Motor neuron (in vitro differentiated cells): ENCODE data around the gene ZNF799. TPM values are rescaled to one million over a fixed set of nuclear protein-coding genes. Genes with fewer than 3 reads are reported as not detected.
"Not testable (repeated sequence)": the region's sequence is repeated elsewhere in the genome, so short reads cannot be mapped to it uniquely, and the experiment has no call there.

Source experiments
- ATAC-seq, 8 experiments: fragments of 200-7000 bp; cut with Tn5 transposase; replicated peaks in 6 of 8; 2 replicates each; pipeline ENCODE4 v1.8.0; 2021; ENCODE audit warnings: mild to moderate bottlenecking in 8 of 8, moderate library complexity in 8 of 8
- H3K27ac ChIP-seq, 2 donors: fragments of 250-450 bp; sonication (Bioruptor Pico); 2 replicates each; pipeline ENCODE4 v1.9.0; 2021; ENCODE audit warnings: antibody characterized with exemption in 2 of 2, mild to moderate bottlenecking in 2 of 2, moderate library complexity in 1 of 2
- H3K4me1 ChIP-seq, 2 donors: fragments of 250-450 bp; sonication (Bioruptor Pico); replicated peaks in 1 of 2; 2 replicates each; pipeline ENCODE4 v1.6.1; 2021; ENCODE audit warnings: antibody characterized with exemption in 2 of 2, mild to moderate bottlenecking in 2 of 2, moderate library complexity in 1 of 2
- H3K4me3 ChIP-seq, 5 donors: fragments of 250-450 bp; sonication (Bioruptor Pico); 2 replicates each; pipeline ENCODE4 v1.9.0; 2021; ENCODE audit warnings: antibody characterized with exemption in 5 of 5, mild to moderate bottlenecking in 5 of 5, moderate library complexity in 4 of 5
- WGBS, 10 experiments: fragments of 450-650 bp; shearing (Covaris generic); methylation state at CpG; one replicate each; pipeline ENCODE4 v1.0.0; 2022; 5-methylcytosine and 5-hydroxymethylcytosine counted together
- in situ Hi-C, 9 experiments: fragments of 400-800 bp; cut with MboI; loops; one replicate each; pipeline ENCODE4 v1.15.0; 2021; ENCODE audit warnings: low sequenced_read_pairs in 9 of 9, low pct_unique_long_range_greater_than_20kb in 2 of 9; ENCODE audit not compliant: unreplicated experiment in 9 of 9
- total RNA-seq, 8 experiments: library from RNA; unstranded; fragments of 300-600 nt; gene quantifications; 2 replicates each; pipeline versions ENCODE4 v1.2.3 to v1.2.4, GENCODE V29; 2022

ZNF799 gene
- total RNA-seq, 8 experiments from 2014 or later: 0.92 to 4.8 (median 3.2) TPM

- H3K4me1 ChIP-seq, H3K4me3 ChIP-seq, H3K27ac ChIP-seq, ATAC-seq, in situ Hi-C loops: not testable (repeated sequence)
- 73 to 100% (median 91%) methylated on average over 2 to 6 of the region's 6 CpGs; no CpG with 5 or more reads in 1 of the 10 experiments for WGBS, 10 experiments
These were observed 9.9 kb downstream of the ZNF799 start for GRCh38 chr19:12391148-12391547.

GRCh38 chr19:12386365-12386764, 14.7 kb downstream of the ZNF799 start:
- in situ Hi-C loops, H3K4me1 ChIP-seq, ATAC-seq, H3K4me3 ChIP-seq, H3K27ac ChIP-seq: not testable (repeated sequence)
- WGBS, 10 experiments: 67% methylated on average over 1 of the region's 2 CpGs; no CpG with 5 or more reads in 9 of the 10 experiments

GRCh38 chr19:12380444-12380737, 20.7 kb downstream of the ZNF799 start:
- H3K27ac ChIP-seq: no peak overlapping the region
- H3K4me1 ChIP-seq: no peaks in the 10 kb centered on the region
- no peak for ATAC-seq
- in situ Hi-C loops: no loop called here
- WGBS, 10 experiments: 0 to 100% (median 69%) methylated on average over 1 to 2 of the region's 2 CpGs; no CpG with 5 or more reads in 3 of the 10 experiments
- H3K4me3 ChIP-seq: no peak overlapping the region

DNA sequence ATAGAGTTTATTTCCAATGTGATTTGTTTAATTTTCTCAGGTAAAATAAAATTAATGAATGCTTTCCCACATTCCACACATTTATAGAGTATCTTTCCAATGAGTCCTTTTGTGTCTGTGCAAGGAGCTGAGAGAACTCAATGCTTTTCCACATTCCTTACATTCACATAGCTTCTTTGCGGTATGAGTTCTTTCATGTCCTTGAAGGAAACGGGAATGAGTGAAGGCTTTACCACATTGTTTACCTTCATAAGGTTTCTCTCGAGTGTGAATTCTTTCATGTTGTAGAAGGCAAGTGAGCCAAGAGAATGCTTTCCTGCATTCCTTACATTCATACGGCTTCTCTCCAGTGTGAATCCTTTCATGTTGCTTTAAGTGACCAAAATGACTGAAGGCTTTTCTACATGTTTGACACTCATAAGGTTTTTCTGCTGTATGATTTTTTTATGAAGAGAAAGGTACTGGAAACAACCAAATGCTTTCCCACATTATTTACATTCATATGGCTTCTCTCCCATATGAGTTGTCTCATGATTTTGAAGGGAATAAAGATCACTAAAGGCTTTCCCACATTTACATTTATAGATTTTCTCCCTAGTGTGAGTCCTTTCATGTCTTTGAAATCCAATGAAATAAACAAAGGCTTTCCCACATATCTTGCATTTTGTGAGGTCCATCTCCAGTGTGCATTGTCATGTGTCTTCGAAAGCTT, 21.2 kb downstream of the ZNF799 start:
- Histone ChIP-seq H3K4me3 (no peak overlapping the region), H3K4me1 (no peaks in the 10 kb centered on the region), H3K27ac (no peak overlapping the region)
- in situ Hi-C loops: no loop called here
- no peak for ATAC-seq
- 48 to 100% (median 74%) methylated on average over 1 to 5 of the region's 5 CpGs; no CpG with 5 or more reads in 1 of the 10 experiments for WGBS, 10 experiments

DNA sequence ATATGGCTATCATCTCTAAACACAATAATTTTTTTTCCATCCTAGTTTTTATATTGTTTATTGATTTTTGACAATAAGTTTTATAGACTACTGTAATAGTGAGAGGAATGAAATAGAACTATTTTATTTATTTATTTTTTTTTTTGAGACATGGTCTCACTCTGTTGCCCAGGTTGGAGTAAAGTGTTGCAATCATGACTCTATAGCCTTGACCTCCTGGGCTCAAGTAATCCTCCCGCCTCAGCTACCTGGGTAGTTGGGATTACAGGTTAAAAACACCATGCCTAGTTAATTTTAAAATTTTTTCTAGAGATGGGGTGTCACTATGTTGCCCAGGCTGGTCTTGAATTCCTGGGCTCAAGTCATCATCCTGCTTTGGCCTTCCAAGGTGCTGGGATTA, 27.0 kb downstream of the ZNF799 start:
- no peaks in the 10 kb centered on the region for H3K4me1 ChIP-seq
- no peak overlapping the region for H3K4me3 ChIP-seq
- ATAC-seq: no peak
- in situ Hi-C loops: no loop called here
- no peak overlapping the region for H3K27ac ChIP-seq
- WGBS, 10 experiments: 0 to 100% (median 44%) methylated on average over 1 of the region's 1 CpG; no CpG with 5 or more reads in 2 of the 10 experiments

GRCh38 chr19:12365236-12366162, 35.6 kb downstream of the ZNF799 start, which contains the start of gene ZNF442:
Gene ZNF442, minus strand, starts transcription at chr19:12365683. Its CDS starts 2,052 bp downstream, at chr19:12363631.
- H3K4me1 ChIP-seq: peaks cover 5 to 9% of the 10 kb centered on the region in 2 donors
- in situ Hi-C loops: no loop called here
- peak within 1 kb of the TSS; percentile 65 to 92 (median 68) for H3K4me3 ChIP-seq
- H3K27ac ChIP-seq: peak within 1 kb of the TSS; percentile 70 to 87
- 2 to 20% (median 10%) methylated on average over 1 to 19 of the region's 51 CpGs; no CpG with 5 or more reads in 5 of the 10 experiments for WGBS, 10 experiments
- ATAC-seq: peak; percentile 87 to 97 (median 95)

DNA sequence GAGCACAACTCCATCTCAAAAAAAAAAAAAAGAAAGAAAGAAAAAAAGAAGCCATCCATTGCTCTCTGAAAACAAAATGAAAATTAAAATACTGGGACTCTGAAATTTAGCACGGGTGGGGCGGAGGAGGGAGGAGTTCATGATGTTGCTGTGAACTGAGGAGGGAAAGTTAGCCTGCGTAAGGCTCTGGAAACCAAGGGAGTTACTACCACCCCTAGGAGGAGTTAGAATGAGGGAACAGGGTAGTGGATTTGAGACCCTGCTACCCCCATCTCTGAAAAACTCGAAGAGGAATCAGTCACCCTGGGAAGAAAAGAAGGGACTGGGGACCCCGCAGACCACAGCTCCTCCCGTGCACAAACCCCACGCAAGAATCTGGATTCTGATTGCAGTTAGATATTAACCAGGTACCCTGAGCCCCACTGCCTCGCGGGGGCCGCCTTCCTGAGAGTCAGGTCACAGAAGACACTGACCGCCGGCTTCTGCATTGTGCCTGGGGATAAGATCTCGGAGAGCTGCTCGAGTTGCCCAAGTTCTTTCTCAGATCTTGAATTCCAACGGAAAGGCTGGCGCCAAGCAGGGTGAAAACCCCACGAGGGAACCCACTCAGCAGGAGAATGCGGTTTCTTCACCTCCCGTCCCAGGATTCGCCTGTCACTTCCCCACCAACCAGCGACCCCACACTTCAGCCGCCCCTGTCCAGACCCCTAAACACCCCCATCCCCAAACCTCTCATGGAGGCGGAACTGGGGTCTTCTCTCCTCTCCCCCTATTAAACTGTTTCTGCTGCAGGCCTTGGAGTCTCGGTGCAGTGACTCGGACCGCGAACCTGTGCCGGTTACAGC, 36.5 kb downstream of the ZNF799 start:
- in situ Hi-C loops: no loop called here
- WGBS, 10 experiments: 7 to 100% (median 33%) methylated on average over 1 to 10 of the region's 28 CpGs; no CpG with 5 or more reads in 1 of the 10 experiments
- H3K27ac ChIP-seq: peak overlapping the region; percentile 70 to 87

DNA sequence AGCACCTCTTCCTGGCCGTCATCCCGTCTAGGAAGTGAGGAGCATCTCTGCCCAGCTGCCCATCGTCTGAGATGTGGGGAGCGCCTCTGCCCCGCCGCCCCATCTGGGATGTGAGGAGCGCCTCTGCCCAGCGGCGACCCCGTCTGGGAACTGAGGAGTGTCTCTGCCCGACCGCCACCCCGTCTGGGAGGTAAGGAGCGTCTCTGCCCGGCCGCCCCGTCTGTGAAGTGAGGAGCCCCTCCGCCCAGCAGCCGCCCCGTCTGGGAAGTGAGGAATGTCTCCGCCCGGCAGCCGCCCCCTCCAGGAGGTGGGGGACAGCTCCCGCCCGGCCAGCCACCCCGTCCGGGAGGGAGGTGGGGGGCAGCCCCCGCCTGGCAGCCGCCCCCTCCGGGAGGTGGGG, 38.8 kb downstream of the ZNF799 start:
- ATAC-seq, H3K4me3 ChIP-seq, H3K4me1 ChIP-seq, in situ Hi-C loops, H3K27ac ChIP-seq: not testable (repeated sequence)
- WGBS, 10 experiments: no CpG with 5 or more reads among the region's 30 CpGs

More for the DNA sequence above, 36.5 kb downstream of the ZNF799 start:
- Histone ChIP-seq H3K4me1 (peaks cover 5 to 9% of the 10 kb centered on the region in 2 donors), H3K4me3 (peak overlapping the region; percentile 65 to 92 (median 68))
- no peak for ATAC-seq

DNA sequence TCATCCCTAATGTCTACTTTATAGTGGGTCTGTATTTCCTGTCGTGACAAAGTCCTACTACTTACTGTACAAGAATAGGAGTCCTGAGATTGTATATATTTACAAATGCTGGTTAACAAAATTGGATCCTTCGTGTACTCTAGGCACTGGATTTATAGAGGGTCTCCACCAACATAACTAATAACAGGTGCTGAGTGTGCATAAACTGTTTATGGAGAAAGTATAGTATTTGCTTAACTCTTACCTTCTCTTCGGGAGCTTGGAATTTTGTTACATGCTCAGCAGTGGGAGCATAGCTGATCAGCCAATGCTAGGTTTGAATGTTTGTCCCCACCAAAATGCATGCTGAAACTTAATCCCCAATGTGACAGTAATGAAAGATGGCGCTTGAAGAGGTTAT, 47.7 kb downstream of the ZNF799 start:
- Histone ChIP-seq H3K27ac (no peak overlapping the region), H3K4me1 (no peaks in the 10 kb centered on the region), H3K4me3 (no peak overlapping the region)
- ATAC-seq: no peak
- in situ Hi-C loops: no loop called here
- 44 to 95% (median 71%) methylated on average over 2 to 4 of the region's 4 CpGs; no CpG with 5 or more reads in 2 of the 10 experiments for WGBS, 10 experiments

DNA sequence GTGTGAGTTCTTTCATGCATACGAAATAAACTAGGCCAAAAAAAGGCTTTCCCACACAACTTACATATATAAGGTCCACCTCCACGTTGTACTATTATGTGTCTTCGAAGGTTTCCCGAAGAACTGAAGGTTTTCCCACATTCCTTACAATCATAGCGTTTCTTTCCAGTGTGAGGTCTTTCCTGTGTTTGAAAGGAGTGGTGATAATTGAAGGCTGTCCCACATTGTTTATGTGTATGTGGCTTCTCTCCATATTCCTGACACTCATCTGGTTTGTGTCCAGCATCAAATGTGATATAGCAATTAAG, 50.2 kb downstream of the ZNF799 start:
- Histone ChIP-seq H3K27ac (no peak overlapping the region), H3K4me1 (no peaks in the 10 kb centered on the region), H3K4me3 (no peak overlapping the region)
- 44 to 100% (median 80%) methylated on average over 2 to 5 of the region's 5 CpGs; no CpG with 5 or more reads in 1 of the 10 experiments for WGBS, 10 experiments
- in situ Hi-C loops: no loop called here
- ATAC-seq: no peak

- Histone ChIP-seq H3K4me3 (no peak overlapping the region), H3K27ac (no peak overlapping the region), H3K4me1 (no peaks in the 10 kb centered on the region)
- WGBS, 10 experiments: 65 to 100% (median 86%) methylated on average over 1 to 7 of the region's 8 CpGs
- ATAC-seq: no peak
- in situ Hi-C loops: no loop called here
These were observed 50.7 kb downstream of the ZNF799 start for GRCh38 chr19:12350185-12350889.

- 22 to 100% (median 83%) methylated on average over 1 to 2 of the region's 2 CpGs; no CpG with 5 or more reads in 5 of the 10 experiments for WGBS, 10 experiments
- Histone ChIP-seq H3K27ac (no peak overlapping the region), H3K4me3 (no peak overlapping the region), H3K4me1 (no peaks in the 10 kb centered on the region)
- in situ Hi-C loops: no loop called here
- no peak for ATAC-seq
These were observed 54.2 kb downstream of the ZNF799 start for GRCh38 chr19:12346896-12347295.
